ENCODE results near the gene MYH14.

Gene MYH14

GRCh38 chr19:50300051-50300450 lies 96.6 kb downstream of the MYH14 start:
- no peak for DNase-seq

- no peak for DNase-seq
Observed at GRCh38 chr19:50300814-50301606, 97.6 kb downstream of the MYH14 start.

DNA sequence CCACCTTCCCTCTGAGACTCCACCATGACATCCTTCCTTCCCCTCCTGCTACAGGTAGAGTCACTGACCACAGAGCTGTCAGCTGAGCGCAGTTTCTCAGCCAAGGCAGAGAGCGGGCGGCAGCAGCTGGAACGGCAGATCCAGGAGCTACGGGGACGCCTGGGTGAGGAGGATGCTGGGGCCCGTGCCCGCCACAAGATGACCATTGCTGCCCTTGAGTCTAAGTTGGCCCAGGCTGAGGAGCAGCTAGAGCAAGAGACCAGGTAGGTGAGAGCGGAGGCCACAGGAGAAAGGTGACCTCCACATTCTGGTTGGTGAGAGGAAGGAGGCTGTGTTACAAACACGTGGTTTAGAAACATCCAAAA lies 98.2 kb downstream of the MYH14 start:
- no peak for DNase-seq

GRCh38 chr19:50303558-50303957 lies 100.1 kb downstream of the MYH14 start:
- DNase-seq = no peak

DNA sequence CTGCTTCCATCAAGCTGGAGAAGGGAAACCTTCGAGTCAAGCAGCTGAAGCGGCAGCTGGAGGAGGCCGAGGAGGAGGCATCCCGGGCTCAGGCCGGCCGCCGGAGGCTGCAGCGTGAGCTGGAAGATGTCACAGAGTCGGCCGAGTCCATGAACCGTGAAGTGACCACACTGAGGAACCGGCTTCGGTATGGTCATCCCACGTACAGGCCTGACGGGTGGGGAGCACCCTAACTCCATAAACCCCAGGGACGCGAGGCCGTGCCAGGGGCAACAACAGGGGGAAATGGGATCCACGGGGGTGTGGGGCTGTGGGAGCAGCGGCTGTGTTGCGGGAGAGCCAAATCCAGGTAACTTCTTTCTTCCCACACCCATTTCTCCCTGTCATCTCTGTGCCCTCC lies 105.6 kb downstream of the MYH14 start:
- DNase-seq = no peak

DNA sequence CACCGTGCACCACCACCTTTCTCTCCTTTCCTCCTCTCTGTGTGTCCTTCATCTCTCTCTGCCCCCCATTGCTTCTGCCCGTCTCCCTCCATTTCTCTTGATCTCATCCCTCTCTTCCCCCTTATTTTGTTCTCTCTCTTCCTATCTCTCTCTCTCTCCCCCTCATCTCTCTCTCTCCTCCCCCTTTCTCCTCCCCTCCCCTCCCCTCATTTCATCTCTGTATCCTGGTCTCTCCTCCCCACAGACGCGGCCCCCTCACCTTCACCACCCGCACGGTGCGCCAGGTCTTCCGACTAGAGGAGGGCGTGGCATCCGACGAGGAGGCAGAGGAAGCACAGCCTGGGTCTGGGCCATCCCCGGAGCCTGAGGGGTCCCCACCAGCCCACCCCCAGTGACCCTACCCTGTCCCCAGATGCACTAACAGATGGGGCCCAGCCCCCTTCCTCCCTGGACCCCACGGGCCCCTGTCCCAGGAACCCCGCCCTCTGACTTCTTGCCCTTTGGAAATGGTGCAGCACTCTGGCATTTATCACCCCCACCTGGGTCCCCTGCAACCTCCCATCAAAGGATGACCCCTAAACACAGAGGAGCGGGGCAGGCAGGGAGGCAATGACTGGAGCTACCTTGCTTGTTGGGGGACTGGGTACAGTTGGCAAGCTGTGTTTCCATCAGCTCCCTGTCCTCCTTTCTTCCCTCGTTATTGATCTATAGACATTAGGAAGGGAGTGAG lies 106.1 kb downstream of the MYH14 start:
- DNase-seq = no peak

GRCh38 chr19:50310759-50311465 lies 107.5 kb downstream of the MYH14 start:
- DNase-seq = no peak

DNA sequence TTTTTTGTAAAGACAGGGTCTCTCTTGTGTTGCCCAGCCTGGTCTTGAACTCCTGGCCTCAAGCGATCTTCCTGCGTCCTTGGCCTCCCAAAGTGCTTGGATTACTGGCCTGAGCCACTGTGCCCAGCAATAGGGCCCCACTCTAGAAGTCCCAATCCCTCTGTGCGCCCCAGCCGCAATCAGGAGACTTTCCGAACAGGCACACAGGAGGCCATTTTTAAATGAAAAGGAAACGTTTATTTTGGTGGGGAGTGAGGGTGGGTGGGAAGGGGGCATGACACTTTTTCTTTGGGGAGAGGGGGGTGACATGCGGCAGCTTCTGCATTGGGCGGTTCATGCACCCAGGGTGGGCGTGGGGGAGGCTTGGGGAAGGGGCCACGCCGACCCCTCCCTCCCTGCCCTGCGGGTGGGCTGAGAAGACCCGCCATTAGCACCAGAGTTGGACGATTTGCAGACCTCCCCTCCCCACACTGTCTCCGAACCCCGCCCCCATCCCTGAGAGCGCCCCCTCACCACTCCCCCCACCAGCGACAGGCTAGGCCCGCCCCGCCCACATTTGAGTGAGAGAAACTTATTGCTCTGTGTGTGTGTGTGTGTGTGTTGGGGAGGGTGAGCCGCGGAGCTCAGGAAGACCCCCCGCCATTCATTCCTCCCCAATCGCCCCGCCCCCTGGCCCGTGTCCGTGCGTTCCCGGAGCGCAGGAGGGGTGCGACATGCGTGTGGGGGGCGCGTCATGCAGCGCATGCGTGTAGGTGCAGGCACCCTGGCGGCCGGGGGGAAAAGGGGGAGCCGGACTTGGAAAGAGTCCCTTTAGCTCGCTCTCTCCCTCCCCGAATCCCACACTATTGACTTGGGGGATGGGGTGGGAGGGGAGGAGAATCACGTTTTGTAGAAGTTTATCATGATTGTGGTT lies 108.6 kb downstream of the MYH14 start:
- no peak for DNase-seq

DNA sequence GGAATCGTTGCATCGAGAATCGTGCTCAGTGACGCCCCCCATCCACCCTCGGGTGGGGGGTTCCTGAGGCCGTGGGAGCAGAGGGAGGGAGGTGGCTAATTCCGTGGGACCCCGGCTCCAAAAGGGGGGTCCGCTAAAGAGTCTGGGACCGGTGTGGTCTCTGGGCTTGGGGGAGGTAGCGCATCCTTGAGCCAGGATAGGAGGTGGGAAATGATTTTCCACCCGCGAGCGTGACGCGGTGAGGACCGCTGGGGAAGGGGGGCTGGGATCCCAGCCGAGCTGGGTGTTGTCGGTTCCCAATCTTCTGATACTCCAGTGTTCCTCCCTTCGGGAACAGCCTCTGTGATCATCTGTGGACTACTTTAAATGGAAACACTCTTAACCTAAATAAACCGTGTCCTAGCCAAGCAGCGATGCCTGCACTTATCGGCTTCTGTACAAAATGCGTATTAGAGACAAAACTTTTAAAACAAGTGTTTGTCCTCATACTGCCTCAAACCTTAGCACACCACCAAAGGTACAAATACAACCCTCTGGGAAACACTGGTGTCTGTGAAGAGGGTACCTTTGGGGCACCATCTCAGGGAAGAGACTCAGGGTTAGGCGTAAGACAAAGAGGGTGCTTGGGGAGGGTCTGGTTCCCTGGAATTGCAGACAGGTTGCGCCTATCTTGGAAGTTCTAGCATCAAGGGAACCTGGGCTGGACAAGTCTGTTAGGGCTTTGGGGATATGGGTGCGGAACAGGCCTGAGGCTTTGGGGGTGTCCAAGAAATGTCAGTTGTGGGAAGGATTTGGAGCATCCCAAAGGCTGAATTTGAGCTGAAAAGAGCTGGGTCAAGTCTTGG lies 109.8 kb downstream of the MYH14 start:
- DNase-seq = no peak

GRCh38 chr19:50313812-50314536 lies 110.6 kb downstream of the MYH14 start:
- no peak for DNase-seq

- no peak for DNase-seq
Observed at GRCh38 chr19:50314724-50315708, 111.6 kb downstream of the MYH14 start.

GRCh38 chr19:50315773-50316448 lies 112.5 kb downstream of the MYH14 start:
- DNase-seq = peak; percentile 38

DNA sequence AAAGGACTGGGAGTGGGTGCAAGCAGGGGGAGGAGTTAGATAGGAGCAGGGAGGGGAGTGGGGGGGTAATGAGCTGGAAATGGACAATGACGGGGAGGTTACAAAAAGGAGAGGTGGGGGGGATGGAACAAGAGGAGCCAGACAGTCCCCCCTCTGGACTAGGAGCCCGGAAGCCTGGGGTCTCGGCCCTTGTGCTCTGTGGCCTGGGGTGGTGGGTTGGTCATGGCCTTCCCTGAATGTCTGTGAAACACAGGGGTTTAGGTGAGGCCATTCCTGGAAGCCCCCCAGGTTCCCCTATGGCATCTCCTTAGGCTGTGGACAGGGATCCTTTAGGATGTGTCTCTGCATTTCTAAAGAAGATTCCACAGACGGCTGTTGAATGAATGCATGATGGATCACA lies 113.7 kb downstream of the MYH14 start:
- no peak for DNase-seq

DNA sequence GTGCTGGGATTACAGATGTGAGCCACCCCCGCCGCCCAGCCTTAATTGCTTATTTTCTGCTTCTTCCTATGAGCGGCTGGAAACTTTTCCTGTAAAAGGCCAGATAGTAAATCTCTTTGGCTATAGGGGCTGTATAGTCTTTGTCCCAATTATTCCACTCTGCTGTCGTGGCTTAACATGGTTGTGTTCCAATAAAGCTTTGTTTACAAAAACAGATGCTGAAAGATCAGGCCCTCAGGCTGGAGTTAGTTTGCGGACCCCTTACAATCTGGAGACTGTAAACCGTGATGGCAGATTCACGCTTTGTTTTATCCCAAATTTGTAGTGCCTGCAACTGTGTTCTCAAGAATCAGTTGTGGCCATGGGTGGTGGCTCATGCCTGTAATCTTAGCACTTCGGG lies 115.0 kb downstream of the MYH14 start:
- no peak for DNase-seq

DNA sequence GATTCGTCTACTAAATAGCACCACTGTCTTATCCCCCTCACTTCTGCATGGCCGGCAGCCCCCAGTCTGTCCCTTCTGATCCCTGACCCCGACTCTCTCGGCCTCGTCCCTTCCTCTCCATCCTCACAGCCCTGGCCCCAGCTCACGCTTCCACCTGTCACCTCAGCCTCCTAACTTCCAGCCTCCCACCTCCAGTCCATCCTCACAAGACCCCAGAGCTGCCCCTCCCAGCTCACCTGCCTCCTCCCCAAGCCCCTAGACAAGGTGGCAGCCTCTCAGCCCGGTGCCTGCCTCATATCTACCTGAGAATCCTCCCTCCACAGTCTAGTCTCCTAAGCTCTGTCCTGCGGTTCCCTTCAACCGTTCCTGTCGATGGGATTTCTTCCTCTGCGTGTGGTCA lies 115.7 kb downstream of the MYH14 start:
- no peak for DNase-seq

GRCh38 chr19:50320051-50320450 lies 116.6 kb downstream of the MYH14 start:
- DNase-seq = no peak

- DNase-seq = no peak
Observed at GRCh38 chr19:50320596-50320995, 117.2 kb downstream of the MYH14 start.

GRCh38 chr19:50321831-50322230 lies 118.4 kb downstream of the MYH14 start:
- DNase-seq = no peak

- no peak for DNase-seq
Observed at GRCh38 chr19:50322234-50322633, 118.8 kb downstream of the MYH14 start.

Measured in NCI-H1092 (cell line).